Right lobe of liver (tissue), 6 donors: Measurements from ENCODE around the gene MYCBP2. TPM values are rescaled to one million over a fixed set of nuclear protein-coding genes. Genes with fewer than 3 reads are reported as not detected.
"Not testable (repeated sequence)": the region's sequence is repeated elsewhere in the genome, so short reads cannot be mapped to it uniquely, and the experiment has no call there.

ENCODE experiments used
- ATAC-seq, 4 donors: fragments of 200-7000 bp; cut with Tn5 transposase; one replicate each; pipeline ENCODE4 v1.9.1; 2020; ENCODE audit warnings: mild to moderate bottlenecking in 4 of 4, moderate library complexity in 4 of 4
- DNase-seq, 3 donors: peaks; one replicate each; pipeline ENCODE4 v3.0.0-alpha.2; 2020
- H3K27ac ChIP-seq, 3 donors: fragments of 200-600 bp; one replicate each; pipeline ENCODE4 v1.8.0; 2022
- H3K27me3 ChIP-seq, 2 donors: fragments of 200-600 bp; one replicate each; pipeline ENCODE4 v1.8.0; 2022
- H3K36me3 ChIP-seq, 4 donors: fragments of 200-600 bp; sonication (generic) in 1 of 4; one replicate each; pipeline versions ENCODE4 v1.5.1 to v1.8.0; 2017 to 2022; ENCODE audit warnings: control low read depth in 1 of 4
- H3K4me1 ChIP-seq, 4 donors: fragments of 200-600 bp; sonication (generic) in 1 of 4; one replicate each; pipeline versions ENCODE4 v1.5.1 to v1.8.0; 2017 to 2022; ENCODE audit warnings: control low read depth in 1 of 4
- H3K4me3 ChIP-seq, 3 donors: fragments of 200-600 bp; one replicate each; pipeline ENCODE4 v1.8.0; 2022
- H3K9me3 ChIP-seq, 4 donors: fragments of 200-600 bp; sonication (generic) in 1 of 4; one replicate each; pipeline versions ENCODE4 v1.5.1 to v1.8.0; 2017 to 2022; ENCODE audit warnings: control low read depth in 1 of 4
- CTCF ChIP-seq, 4 donors: fragments of 200-600 bp in 3 of 4; fragments of 450-650 bp in 1 of 4; IDR thresholded peaks; one replicate each; pipeline versions ENCODE4 v1.5.1 to v1.8.0; 2016 to 2022; ENCODE audit warnings: antibody characterized with exemption in 4 of 4, mild to moderate bottlenecking in 2 of 4
- POLR2A ChIP-seq: fragments of 450-650 bp; IDR thresholded peaks from one replicate; pipeline ENCODE4 v1.6.1; 2017; ENCODE audit warnings: antibody characterized with exemption, mild to moderate bottlenecking
- WGBS: methylation state at CpG from one replicate; pipeline ENCODE4 v1.1.6; 2018; ENCODE audit warnings: low coverage, low lambda C conversion rate; ENCODE audit not compliant: insufficient coverage; ENCODE audit errors: missing lambda C conversion rate; 5-methylcytosine and 5-hydroxymethylcytosine counted together
- intact Hi-C, 2 donors: fragments of 100-400 bp; cut with DNase I; formaldehyde crosslinking; loops; one replicate each; pipeline versions ENCODE4 v1.11.2 to v1.14.1; 2022
- total RNA-seq, 6 experiments: library from RNA; depleted of rRNA in 2 of 6; stranded (reverse); fragments of >200 nt in 2 of 6; fragmentation: NEBNext Ultra II Directional in 3 of 6; extraction: Animal tissue kit (Norgen Biotek cat#: 25700) in 3 of 6; gene quantifications; one replicate each; pipeline versions ENCODE4 v1.1.0 to v1.2.4, GENCODE V29; 2016 to 2023
- donor health status: DM: no; HTN: yes; CAD: no.
- donor health status: DM: no; HTN: no; CAD: no.
- donor health status: DM: no; HTN: no; CAD: no.
- donor health status: DM: no; HTN: yes; CAD: no.
- donor health status: DM: no; HTN: yes; CAD: no.

Gene MYCBP2
- total RNA-seq, 6 experiments from 2014 or later: 27.8 to 50.1 (median 43.2) TPM

- TF ChIP-seq POLR2A: no peak
- no peak for TF ChIP-seq CTCF (IDR thresholded peaks at IDR 0.05)
Measured at GRCh38 chr13:77213644-77214043, 113.2 kb downstream of the MYCBP2 start.

GRCh38 chr13:77207943-77208342 is 119.0 kb downstream of the MYCBP2 start:
- Histone ChIP-seq H3K9me3 (no peaks in the 10 kb centered on the region), H3K4me1 (no peaks in the 10 kb centered on the region), H3K36me3 (peaks cover 0 to 30% (median 3%) of the 10 kb centered on the region in 4 donors), H3K27me3 (no peaks in the 10 kb centered on the region), H3K27ac (no peak overlapping the region), H3K4me3 (no peak overlapping the region)
- intact Hi-C loops: no loop called here
- DNase-seq (no peak), ATAC-seq (no peak)
- 89% methylated on average over 1 of the region's 1 CpG for WGBS
- TF ChIP-seq CTCF (IDR thresholded peaks at IDR 0.05): no peak
- TF ChIP-seq POLR2A: no peak

More at GRCh38 chr13:77213644-77214043, 113.2 kb downstream of the MYCBP2 start:
- Histone ChIP-seq H3K9me3 (no peaks in the 10 kb centered on the region), H3K36me3 (peaks cover 0 to 30% (median 12%) of the 10 kb centered on the region in 4 donors), H3K27ac (no peak overlapping the region), H3K27me3 (no peaks in the 10 kb centered on the region), H3K4me3 (no peak overlapping the region), H3K4me1 (no peaks in the 10 kb centered on the region)
- WGBS: 79% methylated on average over 5 of the region's 5 CpGs
- intact Hi-C loops: no loop called here
- ATAC-seq (peak; percentile 28 to 65 (median 52)), DNase-seq (no peak)

- not testable (repeated sequence) for DNase-seq, ATAC-seq
- 97% methylated on average over 10 of the region's 16 CpGs for WGBS
Measured at GRCh38 chr13:77198995-77199394, 127.9 kb downstream of the MYCBP2 start.

GRCh38 chr13:77196052-77196618 is 130.8 kb downstream of the MYCBP2 start:
- H3K4me1 ChIP-seq: no peaks in the 10 kb centered on the region
- no peak overlapping the region for H3K27ac ChIP-seq
- no peaks in the 10 kb centered on the region for H3K27me3 ChIP-seq
- no peak for DNase-seq
- no peak for ATAC-seq
- H3K4me3 ChIP-seq: no peak overlapping the region
- H3K36me3 ChIP-seq: peaks cover 0 to 26% (median 10%) of the 10 kb centered on the region in 4 donors
- H3K9me3 ChIP-seq: no peaks in the 10 kb centered on the region
- intact Hi-C loops: no loop called here
- TF ChIP-seq CTCF (IDR thresholded peaks at IDR 0.05) (no peak), POLR2A (no peak)
- WGBS: 86% methylated on average over 4 of the region's 4 CpGs

More at GRCh38 chr13:77198995-77199394, 127.9 kb downstream of the MYCBP2 start:
- H3K9me3 ChIP-seq, H3K27me3 ChIP-seq, H3K27ac ChIP-seq, H3K4me1 ChIP-seq, intact Hi-C loops, H3K4me3 ChIP-seq: not testable (repeated sequence)
- H3K36me3 ChIP-seq: peaks cover 0 to 11% (median 2%) of the 10 kb centered on the region in 4 donors

GRCh38 chr13:77190349-77190958 is 136.4 kb downstream of the MYCBP2 start:
- no peak overlapping the region for H3K4me3 ChIP-seq
- WGBS: 83% methylated on average over 1 of the region's 1 CpG
- H3K36me3 ChIP-seq: peaks cover 0 to 42% (median 13%) of the 10 kb centered on the region in 4 donors
- no peaks in the 10 kb centered on the region for H3K27me3 ChIP-seq
- intact Hi-C loops: no loop called here
- no peak overlapping the region for H3K27ac ChIP-seq
- no peaks in the 10 kb centered on the region for H3K9me3 ChIP-seq
- no peak for DNase-seq
- no peaks in the 10 kb centered on the region for H3K4me1 ChIP-seq
- TF ChIP-seq POLR2A: no peak
- TF ChIP-seq CTCF (IDR thresholded peaks at IDR 0.05): no peak
- ATAC-seq: no peak
